GM23338 (cell line): ENCODE results near the gene PAIP2B. TPM values are rescaled to one million over a fixed set of nuclear protein-coding genes. Genes with fewer than 3 reads are reported as not detected.

Source experiments
- ATAC-seq: fragments of 200-7000 bp; cut with Tn5 transposase; 3 replicates; pipeline ENCODE4 v1.9.1; 2020
- DNase-seq: peaks from one replicate; pipeline ENCODE4 v3.0.0-alpha.2; 2015; ENCODE audit warnings: low spot score
- H2AFZ ChIP-seq: fragments of 200-600 bp; sonication (generic); 2 replicates; pipeline ENCODE4 v1.8.0; 2016; ENCODE audit warnings: antibody characterized with exemption, mild to moderate bottlenecking, moderate library complexity
- H3F3A ChIP-seq: fragments of 200-600 bp; sonication (generic); replicated peaks from 2 replicates; pipeline ENCODE4 v1.8.0; 2017; ENCODE audit warnings: antibody characterized with exemption, mixed run types, low read depth
- H3K27ac ChIP-seq: fragments of 200-600 bp; sonication (generic); 2 replicates; pipeline ENCODE4 v1.6.1; 2016; ENCODE audit warnings: low read depth
- H3K27me3 ChIP-seq: fragments of 200-600 bp; sonication (generic); 2 replicates; pipeline ENCODE4 v1.8.0; 2016; ENCODE audit warnings: mild to moderate bottlenecking, mixed run types, moderate library complexity; ENCODE audit not compliant: insufficient read depth
- H3K36me3 ChIP-seq: fragments of 200-600 bp; sonication (generic); 2 replicates; pipeline ENCODE4 v1.8.0; 2016; ENCODE audit warnings: mild to moderate bottlenecking; ENCODE audit not compliant: insufficient read depth
- H3K4me1 ChIP-seq: fragments of 200-600 bp; sonication (generic); 2 replicates; pipeline ENCODE4 v1.8.0; 2016; ENCODE audit warnings: mild to moderate bottlenecking, moderate library complexity; ENCODE audit not compliant: insufficient read depth
- H3K4me2 ChIP-seq: fragments of 200-600 bp; sonication (generic); 2 replicates; pipeline ENCODE4 v1.7.1; 2017; ENCODE audit warnings: mixed run types
- H3K4me3 ChIP-seq: fragments of 200-600 bp; sonication (generic); 2 replicates; pipeline ENCODE4 v1.6.1; 2016; ENCODE audit warnings: mixed run types
- H3K79me2 ChIP-seq: fragments of 200-600 bp; sonication (generic); replicated peaks from 2 replicates; pipeline ENCODE4 v1.8.0; 2017; ENCODE audit warnings: mild to moderate bottlenecking; ENCODE audit not compliant: insufficient read depth
- H3K9me2 ChIP-seq: fragments of 200-600 bp; sonication (generic); 2 replicates; pipeline ENCODE4 v1.8.0; 2017; ENCODE audit not compliant: insufficient read depth
- H4K20me1 ChIP-seq: fragments of 200-600 bp; sonication (generic); replicated peaks from 2 replicates; pipeline ENCODE4 v1.8.0; 2017; ENCODE audit warnings: mild to moderate bottlenecking; ENCODE audit not compliant: insufficient read depth
- H3K27ac Mint-ChIP-seq: 2 replicates; pipeline ENCODE4 v1.8.0; 2020; ENCODE audit warnings: inconsistent platforms, mild to moderate bottlenecking, moderate library complexity, mixed read lengths
- H3K27me3 Mint-ChIP-seq: 3 replicates; pipeline ENCODE4 v1.8.0; 2022; ENCODE audit warnings: low read depth, mild to moderate bottlenecking, moderate library complexity, mixed read lengths, inconsistent platforms; ENCODE audit not compliant: insufficient read depth, poor library complexity
- H3K36me3 Mint-ChIP-seq: 3 replicates; pipeline ENCODE4 v1.8.0; 2021; ENCODE audit warnings: low read depth, mild to moderate bottlenecking, inconsistent platforms, moderate library complexity, mixed read lengths
- H3K4me1 Mint-ChIP-seq: 3 replicates; pipeline ENCODE4 v1.8.0; 2020; ENCODE audit warnings: mild to moderate bottlenecking, inconsistent platforms, mixed read lengths
- H3K4me3 Mint-ChIP-seq: 3 replicates; pipeline ENCODE4 v1.8.0; 2021; ENCODE audit warnings: moderate library complexity, mild to moderate bottlenecking, inconsistent platforms, mixed read lengths
- H3K9me3 Mint-ChIP-seq: 3 replicates; pipeline ENCODE4 v1.8.0; 2020; ENCODE audit warnings: moderate library complexity, mild to moderate bottlenecking, inconsistent platforms, mixed read lengths
- CREB1 ChIP-seq: fragments of 250-450 bp; sonication (Bioruptor Pico); IDR thresholded peaks from 2 replicates; pipeline ENCODE4 v1.5.0; 2020; ENCODE audit warnings: low read depth, mild to moderate bottlenecking, moderate library complexity
- EZH2 ChIP-seq: fragments of 200-600 bp; sonication (generic); IDR thresholded peaks from one replicate; pipeline ENCODE4 v1.8.0; 2017; ENCODE audit warnings: antibody characterized with exemption, mild to moderate bottlenecking, low read depth; ENCODE audit not compliant: unreplicated experiment
- EZH2phosphoT487 ChIP-seq: fragments of 200-600 bp; sonication (generic); IDR thresholded peaks from one replicate; pipeline ENCODE4 v1.8.1; 2018; ENCODE audit warnings: antibody characterized with exemption; ENCODE audit not compliant: unreplicated experiment
- JUNB ChIP-seq: IDR thresholded peaks from one replicate; pipeline ENCODE4 v1.6.1; 2016; ENCODE audit warnings: antibody characterized with exemption; ENCODE audit not compliant: unreplicated experiment
- NANOG ChIP-seq: IDR thresholded peaks from 2 replicates; pipeline ENCODE4 v1.6.1; 2016; ENCODE audit warnings: antibody characterized with exemption, borderline replicate concordance
- POLR2AphosphoS5 ChIP-seq: IDR thresholded peaks from 2 replicates; pipeline ENCODE4 v1.6.1; 2016; ENCODE audit warnings: antibody characterized with exemption, low read depth
- STAT1 ChIP-seq: IDR thresholded peaks from one replicate; pipeline ENCODE4 v1.6.1; 2016; ENCODE audit warnings: antibody characterized with exemption; ENCODE audit not compliant: unreplicated experiment
- ZNF114 ChIP-seq: fragments of 250-450 bp; sonication (Bioruptor Pico); IDR thresholded peaks from 2 replicates; pipeline ENCODE4 v1.5.0; 2020; ENCODE audit warnings: mild to moderate bottlenecking, moderate library complexity
- ZNF331 ChIP-seq: fragments of 250-450 bp; sonication (Bioruptor Pico); IDR thresholded peaks from 2 replicates; pipeline ENCODE4 v1.5.0; 2020; ENCODE audit warnings: low read depth, mild to moderate bottlenecking, moderate library complexity
- polyA plus RNA-seq: library from polyadenylated mRNA; unstranded; fragments of >200 nt; fragmentation: Nextera tagmentation; extraction: Ambion mirVana; gene quantifications from 2 replicates; pipeline ENCODE4 v1.2.1, GENCODE V29; 2016
- total RNA-seq: library from RNA; depleted of rRNA; stranded (reverse); fragments of >200 nt; shearing (Covaris generic); gene quantifications from 2 replicates; pipeline ENCODE4 v1.2.3, GENCODE V29; 2014
- TF ChIP-seq, protein P1 (sequence below): IDR thresholded peaks from 2 replicates; pipeline ENCODE4 v1.6.1; 2016; ENCODE audit warnings: antibody characterized with exemption
- TF ChIP-seq, protein P2 (sequence below): IDR thresholded peaks from one replicate; pipeline ENCODE4 v1.6.1; 2018; ENCODE audit warnings: antibody characterized with exemption; ENCODE audit not compliant: unreplicated experiment
- TF ChIP-seq, protein P3 (sequence below): fragments of 250-450 bp; sonication (Bioruptor Pico); IDR thresholded peaks from 2 replicates; pipeline ENCODE4 v1.5.0; 2020; ENCODE audit warnings: mild to moderate bottlenecking, moderate library complexity

PAIP2B gene
- total and polyA plus RNA-seq, 2 experiments from 2014 or later = 7.6 to 29.7 TPM

DNA sequence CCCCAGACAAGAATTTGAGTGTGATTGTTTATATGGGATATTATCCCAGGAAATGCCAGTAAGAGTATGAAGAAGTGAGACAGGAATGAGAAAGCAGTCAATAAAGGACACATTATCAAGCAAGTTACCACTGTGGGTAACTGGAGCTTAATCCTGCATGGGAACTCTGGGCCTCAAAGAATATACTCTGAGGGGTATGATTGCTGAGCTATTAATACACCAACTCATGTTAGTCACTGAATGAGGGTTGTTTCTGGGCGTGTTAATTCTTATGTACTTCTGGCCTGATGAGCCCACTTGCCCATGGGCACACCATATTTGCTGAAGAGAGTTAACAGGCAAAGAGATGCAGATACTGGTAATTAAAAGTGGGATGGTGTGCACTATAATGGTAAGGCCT, 26.6 kb upstream of the PAIP2B start (continued):
- TF ChIP-seq NANOG = no peak

DNA sequence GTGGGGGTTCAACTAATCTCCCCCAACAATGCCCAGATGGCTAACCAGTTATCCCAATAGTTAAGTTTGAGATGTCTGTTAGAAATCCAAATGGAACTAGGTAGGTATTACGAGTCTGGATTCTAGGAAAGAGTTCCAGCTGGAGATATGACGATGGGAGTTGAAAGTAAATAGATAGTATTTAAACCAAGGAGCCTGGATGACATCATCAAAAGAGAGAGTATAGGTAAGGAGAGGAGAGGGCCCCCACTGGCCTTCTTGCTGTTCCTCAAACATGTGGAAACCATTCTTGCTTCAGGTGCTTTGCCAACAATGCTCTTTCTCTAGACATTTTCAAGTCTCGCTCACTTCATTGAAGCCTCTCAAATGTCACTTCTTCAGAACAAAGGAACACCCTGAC, 26.0 kb upstream of the PAIP2B start:
- H3K36me3 Mint-ChIP-seq = peaks cover 14% of the 10 kb centered on the region
- peaks cover 1% of the 10 kb centered on the region for H3K27me3 Mint-ChIP-seq

More for the DNA sequence above, 26.0 kb upstream of the PAIP2B start:
- H3K4me1 ChIP-seq = no peaks in the 10 kb centered on the region
- H3K79me2 ChIP-seq = no peaks in the 10 kb centered on the region
- H3K27me3 ChIP-seq = no peaks in the 10 kb centered on the region
- H4K20me1 ChIP-seq = no peaks in the 10 kb centered on the region
- H3K4me2 ChIP-seq = no peak overlapping the region
- peaks cover 19% of the 10 kb centered on the region for H3K9me3 Mint-ChIP-seq
- H2AFZ ChIP-seq = no peak overlapping the region
- peaks cover 2% of the 10 kb centered on the region; the same call in 1 of the 3 replicates for H3K4me1 Mint-ChIP-seq
- H3K27ac Mint-ChIP-seq = no peak overlapping the region
- H3K27ac ChIP-seq = no peak overlapping the region
- TF ChIP-seq ZNF114 (CRISPR knock-in tag) = no peak
- no peak for TF ChIP-seq STAT1
- TF ChIP-seq, protein P1, sequence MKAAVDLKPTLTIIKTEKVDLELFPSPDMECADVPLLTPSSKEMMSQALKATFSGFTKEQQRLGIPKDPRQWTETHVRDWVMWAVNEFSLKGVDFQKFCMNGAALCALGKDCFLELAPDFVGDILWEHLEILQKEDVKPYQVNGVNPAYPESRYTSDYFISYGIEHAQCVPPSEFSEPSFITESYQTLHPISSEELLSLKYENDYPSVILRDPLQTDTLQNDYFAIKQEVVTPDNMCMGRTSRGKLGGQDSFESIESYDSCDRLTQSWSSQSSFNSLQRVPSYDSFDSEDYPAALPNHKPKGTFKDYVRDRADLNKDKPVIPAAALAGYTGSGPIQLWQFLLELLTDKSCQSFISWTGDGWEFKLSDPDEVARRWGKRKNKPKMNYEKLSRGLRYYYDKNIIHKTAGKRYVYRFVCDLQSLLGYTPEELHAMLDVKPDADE = no peak
- TF ChIP-seq JUNB = no peak
- TF ChIP-seq, protein P2, sequence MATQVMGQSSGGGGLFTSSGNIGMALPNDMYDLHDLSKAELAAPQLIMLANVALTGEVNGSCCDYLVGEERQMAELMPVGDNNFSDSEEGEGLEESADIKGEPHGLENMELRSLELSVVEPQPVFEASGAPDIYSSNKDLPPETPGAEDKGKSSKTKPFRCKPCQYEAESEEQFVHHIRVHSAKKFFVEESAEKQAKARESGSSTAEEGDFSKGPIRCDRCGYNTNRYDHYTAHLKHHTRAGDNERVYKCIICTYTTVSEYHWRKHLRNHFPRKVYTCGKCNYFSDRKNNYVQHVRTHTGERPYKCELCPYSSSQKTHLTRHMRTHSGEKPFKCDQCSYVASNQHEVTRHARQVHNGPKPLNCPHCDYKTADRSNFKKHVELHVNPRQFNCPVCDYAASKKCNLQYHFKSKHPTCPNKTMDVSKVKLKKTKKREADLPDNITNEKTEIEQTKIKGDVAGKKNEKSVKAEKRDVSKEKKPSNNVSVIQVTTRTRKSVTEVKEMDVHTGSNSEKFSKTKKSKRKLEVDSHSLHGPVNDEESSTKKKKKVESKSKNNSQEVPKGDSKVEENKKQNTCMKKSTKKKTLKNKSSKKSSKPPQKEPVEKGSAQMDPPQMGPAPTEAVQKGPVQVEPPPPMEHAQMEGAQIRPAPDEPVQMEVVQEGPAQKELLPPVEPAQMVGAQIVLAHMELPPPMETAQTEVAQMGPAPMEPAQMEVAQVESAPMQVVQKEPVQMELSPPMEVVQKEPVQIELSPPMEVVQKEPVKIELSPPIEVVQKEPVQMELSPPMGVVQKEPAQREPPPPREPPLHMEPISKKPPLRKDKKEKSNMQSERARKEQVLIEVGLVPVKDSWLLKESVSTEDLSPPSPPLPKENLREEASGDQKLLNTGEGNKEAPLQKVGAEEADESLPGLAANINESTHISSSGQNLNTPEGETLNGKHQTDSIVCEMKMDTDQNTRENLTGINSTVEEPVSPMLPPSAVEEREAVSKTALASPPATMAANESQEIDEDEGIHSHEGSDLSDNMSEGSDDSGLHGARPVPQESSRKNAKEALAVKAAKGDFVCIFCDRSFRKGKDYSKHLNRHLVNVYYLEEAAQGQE = no peak
- no peak for TF ChIP-seq EZH2phosphoT487
- TF ChIP-seq CREB1 = no peak
- no peak for TF ChIP-seq EZH2
- TF ChIP-seq, protein P3, sequence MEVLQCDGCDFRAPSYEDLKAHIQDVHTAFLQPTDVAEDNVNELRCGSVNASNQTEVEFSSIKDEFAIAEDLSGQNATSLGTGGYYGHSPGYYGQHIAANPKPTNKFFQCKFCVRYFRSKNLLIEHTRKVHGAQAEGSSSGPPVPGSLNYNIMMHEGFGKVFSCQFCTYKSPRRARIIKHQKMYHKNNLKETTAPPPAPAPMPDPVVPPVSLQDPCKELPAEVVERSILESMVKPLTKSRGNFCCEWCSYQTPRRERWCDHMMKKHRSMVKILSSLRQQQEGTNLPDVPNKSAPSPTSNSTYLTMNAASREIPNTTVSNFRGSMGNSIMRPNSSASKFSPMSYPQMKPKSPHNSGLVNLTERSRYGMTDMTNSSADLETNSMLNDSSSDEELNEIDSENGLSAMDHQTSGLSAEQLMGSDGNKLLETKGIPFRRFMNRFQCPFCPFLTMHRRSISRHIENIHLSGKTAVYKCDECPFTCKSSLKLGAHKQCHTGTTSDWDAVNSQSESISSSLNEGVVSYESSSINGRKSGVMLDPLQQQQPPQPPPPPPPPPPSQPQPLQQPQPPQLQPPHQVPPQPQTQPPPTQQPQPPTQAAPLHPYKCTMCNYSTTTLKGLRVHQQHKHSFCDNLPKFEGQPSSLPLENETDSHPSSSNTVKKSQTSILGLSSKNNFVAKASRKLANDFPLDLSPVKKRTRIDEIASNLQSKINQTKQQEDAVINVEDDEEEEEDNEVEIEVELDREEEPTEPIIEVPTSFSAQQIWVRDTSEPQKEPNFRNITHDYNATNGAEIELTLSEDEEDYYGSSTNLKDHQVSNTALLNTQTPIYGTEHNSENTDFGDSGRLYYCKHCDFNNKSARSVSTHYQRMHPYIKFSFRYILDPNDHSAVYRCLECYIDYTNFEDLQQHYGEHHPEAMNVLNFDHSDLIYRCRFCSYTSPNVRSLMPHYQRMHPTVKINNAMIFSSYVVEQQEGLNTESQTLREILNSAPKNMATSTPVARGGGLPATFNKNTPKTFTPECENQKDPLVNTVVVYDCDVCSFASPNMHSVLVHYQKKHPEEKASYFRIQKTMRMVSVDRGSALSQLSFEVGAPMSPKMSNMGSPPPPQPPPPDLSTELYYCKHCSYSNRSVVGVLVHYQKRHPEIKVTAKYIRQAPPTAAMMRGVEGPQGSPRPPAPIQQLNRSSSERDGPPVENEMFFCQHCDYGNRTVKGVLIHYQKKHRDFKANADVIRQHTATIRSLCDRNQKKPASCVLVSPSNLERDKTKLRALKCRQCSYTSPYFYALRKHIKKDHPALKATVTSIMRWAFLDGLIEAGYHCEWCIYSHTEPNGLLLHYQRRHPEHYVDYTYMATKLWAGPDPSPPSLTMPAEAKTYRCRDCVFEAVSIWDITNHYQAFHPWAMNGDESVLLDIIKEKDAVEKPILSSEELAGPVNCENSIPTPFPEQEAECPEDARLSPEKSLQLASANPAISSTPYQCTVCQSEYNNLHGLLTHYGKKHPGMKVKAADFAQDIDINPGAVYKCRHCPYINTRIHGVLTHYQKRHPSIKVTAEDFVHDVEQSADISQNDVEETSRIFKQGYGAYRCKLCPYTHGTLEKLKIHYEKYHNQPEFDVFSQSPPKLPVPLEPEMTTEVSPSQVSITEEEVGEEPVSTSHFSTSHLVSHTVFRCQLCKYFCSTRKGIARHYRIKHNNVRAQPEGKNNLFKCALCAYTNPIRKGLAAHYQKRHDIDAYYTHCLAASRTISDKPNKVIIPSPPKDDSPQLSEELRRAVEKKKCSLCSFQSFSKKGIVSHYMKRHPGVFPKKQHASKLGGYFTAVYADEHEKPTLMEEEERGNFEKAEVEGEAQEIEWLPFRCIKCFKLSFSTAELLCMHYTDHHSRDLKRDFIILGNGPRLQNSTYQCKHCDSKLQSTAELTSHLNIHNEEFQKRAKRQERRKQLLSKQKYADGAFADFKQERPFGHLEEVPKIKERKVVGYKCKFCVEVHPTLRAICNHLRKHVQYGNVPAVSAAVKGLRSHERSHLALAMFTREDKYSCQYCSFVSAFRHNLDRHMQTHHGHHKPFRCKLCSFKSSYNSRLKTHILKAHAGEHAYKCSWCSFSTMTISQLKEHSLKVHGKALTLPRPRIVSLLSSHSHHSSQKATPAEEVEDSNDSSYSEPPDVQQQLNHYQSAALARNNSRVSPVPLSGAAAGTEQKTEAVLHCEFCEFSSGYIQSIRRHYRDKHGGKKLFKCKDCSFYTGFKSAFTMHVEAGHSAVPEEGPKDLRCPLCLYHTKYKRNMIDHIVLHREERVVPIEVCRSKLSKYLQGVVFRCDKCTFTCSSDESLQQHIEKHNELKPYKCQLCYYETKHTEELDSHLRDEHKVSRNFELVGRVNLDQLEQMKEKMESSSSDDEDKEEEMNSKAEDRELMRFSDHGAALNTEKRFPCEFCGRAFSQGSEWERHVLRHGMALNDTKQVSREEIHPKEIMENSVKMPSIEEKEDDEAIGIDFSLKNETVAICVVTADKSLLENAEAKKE (CRISPR knock-in tag) = no peak
- no peak for TF ChIP-seq ZNF331 (CRISPR knock-in tag)
- no peak for TF ChIP-seq POLR2AphosphoS5
- peaks cover 13% of the 10 kb centered on the region; the same call in 1 of the 2 replicates for H3K9me2 ChIP-seq
- DNase-seq (no peak), ATAC-seq (no peak)
- no peak overlapping the region for H3K4me3 Mint-ChIP-seq
- no peaks in the 10 kb centered on the region; the same call in 1 of the 2 replicates for H3K36me3 ChIP-seq
- H3F3A ChIP-seq = no peaks in the 10 kb centered on the region
- no peak overlapping the region for H3K4me3 ChIP-seq
